Lung (tissue), 12 donors: ENCODE data around the gene ANKRD13D. TPM values are rescaled to one million over a fixed set of nuclear protein-coding genes. Genes with fewer than 3 reads are reported as not detected.
A peak's percentile ranks its signal among the peaks of the same experiment; 100 is the strongest.

Source experiments
- ATAC-seq: fragments of 200-7000 bp; cut with Tn5 transposase; one replicate; pipeline ENCODE4 v1.9.1; 2020; ENCODE audit warnings: moderate number of reproducible peaks; ENCODE audit not compliant: insufficient read depth, low FRiP score
- DNase-seq, 3 donors: peaks; one replicate each; pipeline ENCODE4 v3.0.0-alpha.2; 2013 to 2017
- H3K27ac ChIP-seq, 2 donors: one replicate each; pipeline ENCODE4 v1.5.1; 2013; ENCODE audit warnings: mild to moderate bottlenecking in 2 of 2, moderate library complexity in 2 of 2, control low read depth in 1 of 2, inconsistent platforms in 1 of 2, low read depth in 1 of 2, low read length in 1 of 2
- H3K27me3 ChIP-seq, 3 donors: one replicate each; pipeline ENCODE4 v1.5.1; 2013; ENCODE audit warnings: low read length in 2 of 3; ENCODE audit not compliant: control insufficient read depth in 3 of 3, insufficient read depth in 3 of 3
- H3K36me3 ChIP-seq, 4 donors: one replicate each; pipeline ENCODE4 v1.5.1; 2013; ENCODE audit warnings: low read length in 4 of 4, mild to moderate bottlenecking in 1 of 4, moderate library complexity in 1 of 4; ENCODE audit not compliant: control insufficient read depth in 4 of 4, insufficient read depth in 4 of 4
- H3K4me1 ChIP-seq, 5 donors: one replicate each; pipeline ENCODE4 v1.5.1; 2013; ENCODE audit warnings: low read length in 5 of 5, mild to moderate bottlenecking in 2 of 5, moderate library complexity in 1 of 5; ENCODE audit not compliant: control insufficient read depth in 5 of 5, insufficient read depth in 5 of 5
- H3K4me3 ChIP-seq: one replicate; pipeline ENCODE4 v1.5.1; 2013; ENCODE audit warnings: mild to moderate bottlenecking, control low read depth, moderate library complexity
- H3K9ac ChIP-seq, 2 donors: one replicate each; pipeline ENCODE4 v1.5.1; 2013; ENCODE audit warnings: low read length in 2 of 2, control low read depth in 1 of 2; ENCODE audit not compliant: insufficient read depth in 1 of 2
- H3K9me3 ChIP-seq, 4 donors: one replicate each; pipeline ENCODE4 v1.5.1; 2013; ENCODE audit warnings: low read length in 3 of 4, mild to moderate bottlenecking in 1 of 4, moderate library complexity in 1 of 4; ENCODE audit not compliant: control insufficient read depth in 4 of 4, insufficient read depth in 3 of 4
- WGBS, 2 donors: extraction: QIAGEN DNeasy Blood & Tissue Kit; methylation state at CpG; one replicate each; pipeline ENCODE4 v1.1.7; 2013; 5-methylcytosine and 5-hydroxymethylcytosine counted together
- polyA plus RNA-seq, 2 donors: library from polyadenylated mRNA; stranded (reverse); fragments of 200-250 nt; gene quantifications; one replicate each; pipeline ENCODE4 v1.2.1, GENCODE V29; 2013
- total RNA-seq, 2 donors: library from RNA; depleted of rRNA in 1 of 2; stranded (reverse); fragments of >200 nt in 1 of 2; gene quantifications; one replicate each; pipeline ENCODE4 v1.2.1, GENCODE V29; 2014 to 2021
- TF ChIP-seq, protein P1 (sequence below): IDR thresholded peaks from 2 replicates; pipeline ENCODE4 v1.5.1; 2012; ENCODE audit warnings: mild to moderate bottlenecking; ENCODE audit errors: control extremely low read depth, extremely low read depth
- donor health status: control.
- donor health status: control.
- donor health status: Bipolar disorder and iron deficiency.
- donor health status: healthy.
- donor health status: DM: yes; HTN: yes; CAD: no.

The ANKRD13D gene
- total and polyA plus RNA-seq, 4 donors: 35.9 to 86.2 (median 60.5) TPM

DNA sequence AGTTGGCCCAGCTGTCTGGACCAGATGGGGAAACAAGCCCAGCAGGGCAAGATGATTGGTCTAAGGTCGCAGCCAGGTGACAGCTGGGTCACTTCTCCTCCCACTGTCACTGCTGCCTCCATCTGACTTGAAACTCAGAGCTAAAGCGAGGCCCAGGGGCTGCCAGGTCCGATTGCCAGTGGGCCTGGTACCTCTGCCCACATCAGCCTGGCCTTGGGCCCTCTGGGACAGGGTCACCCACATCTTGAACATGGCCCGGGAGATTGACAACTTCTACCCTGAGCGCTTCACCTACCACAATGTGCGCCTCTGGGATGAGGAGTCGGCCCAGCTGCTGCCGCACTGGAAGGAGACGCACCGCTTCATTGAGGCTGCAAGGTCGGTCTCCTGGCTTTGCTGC is 20.1 kb downstream of the ANKRD13D start:
- TF ChIP-seq, protein P1, sequence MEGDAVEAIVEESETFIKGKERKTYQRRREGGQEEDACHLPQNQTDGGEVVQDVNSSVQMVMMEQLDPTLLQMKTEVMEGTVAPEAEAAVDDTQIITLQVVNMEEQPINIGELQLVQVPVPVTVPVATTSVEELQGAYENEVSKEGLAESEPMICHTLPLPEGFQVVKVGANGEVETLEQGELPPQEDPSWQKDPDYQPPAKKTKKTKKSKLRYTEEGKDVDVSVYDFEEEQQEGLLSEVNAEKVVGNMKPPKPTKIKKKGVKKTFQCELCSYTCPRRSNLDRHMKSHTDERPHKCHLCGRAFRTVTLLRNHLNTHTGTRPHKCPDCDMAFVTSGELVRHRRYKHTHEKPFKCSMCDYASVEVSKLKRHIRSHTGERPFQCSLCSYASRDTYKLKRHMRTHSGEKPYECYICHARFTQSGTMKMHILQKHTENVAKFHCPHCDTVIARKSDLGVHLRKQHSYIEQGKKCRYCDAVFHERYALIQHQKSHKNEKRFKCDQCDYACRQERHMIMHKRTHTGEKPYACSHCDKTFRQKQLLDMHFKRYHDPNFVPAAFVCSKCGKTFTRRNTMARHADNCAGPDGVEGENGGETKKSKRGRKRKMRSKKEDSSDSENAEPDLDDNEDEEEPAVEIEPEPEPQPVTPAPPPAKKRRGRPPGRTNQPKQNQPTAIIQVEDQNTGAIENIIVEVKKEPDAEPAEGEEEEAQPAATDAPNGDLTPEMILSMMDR: no peak
- ATAC-seq (no peak), DNase-seq (no peak)
- Histone ChIP-seq H3K9ac (no peak overlapping the region), H3K27me3 (no peaks in the 10 kb centered on the region), H3K9me3 (no peaks in the 10 kb centered on the region), H3K36me3 (peaks cover 0 to 39% (median 8%) of the 10 kb centered on the region in 4 donors), H3K4me1 (peaks cover 0 to 8% (median 3%) of the 10 kb centered on the region in 5 donors), H3K4me3 (no peak overlapping the region), H3K27ac (no peak overlapping the region)
- WGBS, 2 donors: 96 to 97% methylated on average over 11 of the region's 11 CpGs

DNA sequence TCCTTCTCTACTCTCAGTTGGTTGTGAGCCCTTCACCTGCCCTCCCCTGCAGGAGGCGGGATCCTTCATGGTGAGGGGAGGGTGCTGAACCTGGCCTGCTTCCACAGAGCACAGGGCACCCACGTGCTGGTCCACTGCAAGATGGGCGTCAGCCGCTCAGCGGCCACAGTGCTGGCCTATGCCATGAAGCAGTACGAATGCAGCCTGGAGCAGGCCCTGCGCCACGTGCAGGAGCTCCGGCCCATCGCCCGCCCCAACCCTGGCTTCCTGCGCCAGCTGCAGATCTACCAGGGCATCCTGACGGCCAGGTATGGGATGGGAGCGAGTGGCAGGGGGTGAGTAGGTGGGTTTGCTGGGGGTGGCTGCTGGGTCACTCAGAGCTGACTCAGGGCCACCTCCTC is 20.6 kb downstream of the ANKRD13D start:
- 92 to 95% methylated on average over 14 of the region's 14 CpGs for WGBS, 2 donors
- peaks cover 0 to 3% (median 0%) of the 10 kb centered on the region in 5 donors for H3K4me1 ChIP-seq
- no peak overlapping the region for H3K4me3 ChIP-seq
- H3K27me3 ChIP-seq: no peaks in the 10 kb centered on the region
- TF ChIP-seq, protein P1: no peak
- peaks cover 0 to 39% (median 8%) of the 10 kb centered on the region in 4 donors for H3K36me3 ChIP-seq
- ATAC-seq: no peak
- no peak overlapping the region for H3K9ac ChIP-seq
- DNase-seq: no peak
- H3K27ac ChIP-seq: no peak overlapping the region
- no peaks in the 10 kb centered on the region for H3K9me3 ChIP-seq

DNA sequence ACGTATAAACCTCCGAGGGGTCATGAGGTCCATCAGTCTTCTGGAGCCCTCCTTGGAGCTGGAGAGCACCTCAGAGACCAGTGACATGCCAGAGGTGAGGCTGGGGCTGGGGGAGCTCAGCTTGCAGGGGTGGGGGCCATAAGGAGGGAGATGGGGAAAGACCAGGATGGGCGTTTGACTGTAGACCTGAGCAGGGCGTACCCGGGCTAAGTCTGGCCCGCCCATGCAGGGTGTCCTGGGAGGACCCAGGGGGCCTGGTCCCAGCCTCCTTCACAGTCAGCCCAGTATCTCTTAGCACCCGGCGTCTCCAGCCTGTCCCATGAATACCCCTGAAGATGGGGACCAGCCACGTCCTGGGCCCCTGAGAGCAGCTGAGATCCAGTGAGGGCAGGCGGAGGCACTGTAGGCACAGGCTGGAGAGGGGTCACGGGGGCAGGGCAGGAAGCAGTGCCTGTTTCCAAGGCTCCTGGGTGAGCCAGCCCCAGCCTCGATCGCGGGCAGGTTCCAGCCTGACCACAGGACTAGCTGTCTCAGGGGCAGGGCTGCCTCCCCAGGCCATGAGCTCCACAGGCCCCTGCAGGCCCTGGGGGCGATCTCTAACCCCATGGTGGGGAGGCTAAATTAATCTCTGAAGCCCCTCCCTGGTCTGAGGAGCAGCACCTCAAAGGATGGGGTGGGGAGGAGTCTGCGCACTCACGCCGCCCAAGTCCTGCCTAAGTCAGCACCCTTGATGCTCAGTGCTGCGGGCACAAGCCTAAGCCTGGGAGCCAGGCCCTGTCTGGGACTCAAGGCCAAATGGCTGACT is 21.3 kb downstream of the ANKRD13D start:
- TF ChIP-seq, protein P1: no peak
- Histone ChIP-seq H3K27ac (no peak overlapping the region), H3K9ac (no peak overlapping the region), H3K4me3 (no peak overlapping the region), H3K9me3 (no peaks in the 10 kb centered on the region), H3K27me3 (no peaks in the 10 kb centered on the region), H3K4me1 (no peaks in the 10 kb centered on the region), H3K36me3 (peaks cover 0 to 39% (median 8%) of the 10 kb centered on the region in 4 donors)
- WGBS, 2 donors: 91 to 92% methylated on average over 19 of the region's 19 CpGs
- DNase-seq (no peak), ATAC-seq (peak; percentile 10)
